Measurements from ENCODE around the gene CHAD. TPM values are rescaled to one million over a fixed set of nuclear protein-coding genes. Genes with fewer than 3 reads are reported as not detected.

Gene CHAD
- total and polyA plus RNA-seq, 2 experiments from 2014 or later, result 2.5 TPM; not detected in 1

GRCh38 chr17:50471009-50471905 lies 2.6 kb upstream of the CHAD start:
- H3K27ac ChIP-seq, result no peak overlapping the region
- no peak overlapping the region for H3K4me3 ChIP-seq
- no peak for DNase-seq (ENCODE audit: low read depth in 1 of 2, low spot score in 1 of 2)
- TF ChIP-seq, protein P1, sequence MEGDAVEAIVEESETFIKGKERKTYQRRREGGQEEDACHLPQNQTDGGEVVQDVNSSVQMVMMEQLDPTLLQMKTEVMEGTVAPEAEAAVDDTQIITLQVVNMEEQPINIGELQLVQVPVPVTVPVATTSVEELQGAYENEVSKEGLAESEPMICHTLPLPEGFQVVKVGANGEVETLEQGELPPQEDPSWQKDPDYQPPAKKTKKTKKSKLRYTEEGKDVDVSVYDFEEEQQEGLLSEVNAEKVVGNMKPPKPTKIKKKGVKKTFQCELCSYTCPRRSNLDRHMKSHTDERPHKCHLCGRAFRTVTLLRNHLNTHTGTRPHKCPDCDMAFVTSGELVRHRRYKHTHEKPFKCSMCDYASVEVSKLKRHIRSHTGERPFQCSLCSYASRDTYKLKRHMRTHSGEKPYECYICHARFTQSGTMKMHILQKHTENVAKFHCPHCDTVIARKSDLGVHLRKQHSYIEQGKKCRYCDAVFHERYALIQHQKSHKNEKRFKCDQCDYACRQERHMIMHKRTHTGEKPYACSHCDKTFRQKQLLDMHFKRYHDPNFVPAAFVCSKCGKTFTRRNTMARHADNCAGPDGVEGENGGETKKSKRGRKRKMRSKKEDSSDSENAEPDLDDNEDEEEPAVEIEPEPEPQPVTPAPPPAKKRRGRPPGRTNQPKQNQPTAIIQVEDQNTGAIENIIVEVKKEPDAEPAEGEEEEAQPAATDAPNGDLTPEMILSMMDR (IDR thresholded peaks at IDR 0.05; ENCODE audit: low read depth, low read length), result no peak
- peaks cover 5% of the 10 kb centered on the region for H3K36me3 ChIP-seq
- H3K27me3 ChIP-seq, result peaks cover 21% of the 10 kb centered on the region
- no peaks in the 10 kb centered on the region for H3K4me1 ChIP-seq (ENCODE audit: low read depth)
- H3K9me3 ChIP-seq (ENCODE audit: low read depth), result no peaks in the 10 kb centered on the region

- DNase-seq (ENCODE audit: low read depth in 1 of 2, low spot score in 1 of 2), result no peak
- peaks cover 5% of the 10 kb centered on the region for H3K36me3 ChIP-seq
- peaks cover 21% of the 10 kb centered on the region for H3K27me3 ChIP-seq
- H3K4me3 ChIP-seq, result no peak overlapping the region
- TF ChIP-seq, protein P1 (IDR thresholded peaks at IDR 0.05; ENCODE audit: low read depth, low read length), result no peak
- H3K9me3 ChIP-seq (ENCODE audit: low read depth), result no peaks in the 10 kb centered on the region
- no peak overlapping the region for H3K27ac ChIP-seq
- H3K4me1 ChIP-seq (ENCODE audit: low read depth), result no peaks in the 10 kb centered on the region
Measured at GRCh38 chr17:50470426-50470825, 1.7 kb upstream of the CHAD start.

DNA sequence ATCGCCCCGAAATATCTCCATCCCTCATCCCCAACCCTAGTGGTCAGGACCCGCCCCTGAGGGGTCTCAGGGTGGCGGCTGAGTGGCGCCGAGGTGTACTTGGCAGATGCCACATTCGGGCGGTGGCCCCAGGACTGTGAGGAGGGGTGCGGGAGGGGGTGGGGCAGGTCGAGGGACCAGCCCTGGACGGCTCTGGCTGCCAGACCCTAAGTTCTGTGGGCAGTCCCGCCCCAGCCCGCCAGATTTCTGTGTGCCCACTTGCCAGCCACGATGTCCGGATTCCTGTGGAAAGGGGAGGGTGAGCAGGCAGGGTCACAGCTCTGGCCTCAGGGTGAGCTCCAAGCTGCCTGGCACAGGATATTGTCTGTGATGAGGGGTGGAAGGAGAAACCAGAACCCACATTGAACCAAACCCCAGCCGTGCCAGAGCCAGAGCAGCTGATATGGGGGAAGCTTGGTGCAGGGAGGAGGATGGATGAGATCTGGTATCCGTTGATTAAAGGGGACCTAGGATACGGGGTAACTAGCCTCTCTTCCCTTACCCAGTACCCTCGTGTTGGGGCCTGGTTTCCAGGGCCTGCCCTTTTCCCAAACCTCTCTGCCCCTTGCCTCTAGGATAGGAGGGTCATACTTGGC lies 1.1 kb upstream of the CHAD start:
- peaks cover 21% of the 10 kb centered on the region for H3K27me3 ChIP-seq
- H3K4me1 ChIP-seq (ENCODE audit: low read depth), result no peaks in the 10 kb centered on the region
- TF ChIP-seq, protein P1 (IDR thresholded peaks at IDR 0.05; ENCODE audit: low read depth, low read length), result no peak
- no peaks in the 10 kb centered on the region for H3K9me3 ChIP-seq (ENCODE audit: low read depth)
- H3K36me3 ChIP-seq, result peaks cover 7% of the 10 kb centered on the region
- no peak overlapping the region for H3K27ac ChIP-seq
- DNase-seq (ENCODE audit: low read depth in 1 of 2, low spot score in 1 of 2), result no peak
- H3K4me3 ChIP-seq, result no peak overlapping the region

DNA sequence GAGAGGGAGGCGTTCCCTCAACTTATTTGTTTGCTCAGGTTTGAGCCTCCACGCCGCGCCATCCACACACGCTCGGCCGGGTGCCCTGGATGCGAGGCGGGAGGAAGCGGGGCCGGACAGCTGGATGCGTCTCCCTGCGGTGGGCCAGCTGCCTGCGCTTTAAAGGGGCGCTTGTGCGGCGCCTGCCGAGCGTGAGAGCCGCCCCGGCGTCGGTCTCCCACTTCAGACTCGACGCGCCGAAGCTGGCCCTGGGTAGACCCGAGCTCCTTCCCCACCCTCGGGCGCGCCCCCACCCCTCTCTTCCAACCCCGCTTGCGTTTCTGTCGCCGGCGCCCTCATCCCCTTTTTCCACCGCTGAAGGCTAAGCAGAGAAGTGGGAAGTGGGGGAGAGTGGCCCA lies 527 bp upstream of the CHAD start:
- peaks cover 12% of the 10 kb centered on the region for H3K36me3 ChIP-seq
- H3K4me1 ChIP-seq (ENCODE audit: low read depth), result no peaks in the 10 kb centered on the region
- H3K27ac ChIP-seq, result no peak overlapping the region
- no peak for DNase-seq (ENCODE audit: low read depth in 1 of 2, low spot score in 1 of 2)
- no peak overlapping the region for H3K4me3 ChIP-seq
- H3K9me3 ChIP-seq (ENCODE audit: low read depth), result no peaks in the 10 kb centered on the region
- TF ChIP-seq, protein P1 (IDR thresholded peaks at IDR 0.05; ENCODE audit: low read depth, low read length), result no peak
- H3K27me3 ChIP-seq, result peaks cover 21% of the 10 kb centered on the region

DNA sequence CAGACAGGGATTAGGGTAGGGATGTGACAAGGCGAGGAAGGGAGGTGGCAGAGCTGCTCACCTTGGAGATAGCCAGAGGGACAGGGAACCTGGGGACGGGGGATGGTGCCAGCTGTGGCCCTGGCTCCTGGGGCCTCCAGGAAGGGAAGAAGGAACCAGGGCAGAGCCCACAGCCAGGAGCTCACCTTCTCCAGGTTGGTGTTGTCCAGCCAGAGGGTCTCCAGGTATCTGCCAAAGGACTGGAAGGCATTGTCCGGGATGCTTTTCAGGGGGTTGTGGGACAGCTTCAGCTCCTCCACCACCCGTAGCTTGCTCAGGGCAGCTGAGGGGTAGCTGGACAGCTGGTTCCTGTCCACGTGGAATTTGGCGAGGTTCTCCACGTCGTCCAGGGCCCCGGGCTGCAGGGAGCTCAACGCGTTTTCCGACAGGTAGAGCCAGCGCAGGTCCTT lies 801 bp downstream of the CHAD start:
- peaks cover 10% of the 10 kb centered on the region for H3K36me3 ChIP-seq
- H3K4me1 ChIP-seq (ENCODE audit: low read depth), result no peaks in the 10 kb centered on the region
- H3K27ac ChIP-seq, result no peak overlapping the region
- TF ChIP-seq, protein P1 (IDR thresholded peaks at IDR 0.05; ENCODE audit: low read depth, low read length), result no peak
- H3K4me3 ChIP-seq, result no peak overlapping the region
- H3K9me3 ChIP-seq (ENCODE audit: low read depth), result no peaks in the 10 kb centered on the region
- H3K27me3 ChIP-seq, result peaks cover 21% of the 10 kb centered on the region
- no peak for DNase-seq (ENCODE audit: low read depth in 1 of 2, low spot score in 1 of 2)
